OCI-LY3 (cell line): ENCODE measurements around the gene PSMC5.
A peak's percentile ranks its signal among the peaks of the same experiment; 100 is the strongest.

Experiments
- H2AFZ ChIP-seq: fragments of 200-600, 300-600 bp; shearing (Covaris generic); 2 replicates; pipeline ENCODE4 v1.6.0; 2014; ENCODE audit warnings: antibody characterized with exemption, low read depth, low read length
- H3K27ac ChIP-seq: fragments of 200-600, 300-600 bp; sonication (generic); 2 replicates; pipeline ENCODE4 v1.5.1; 2014; ENCODE audit warnings: mild to moderate bottlenecking, low read length, moderate library complexity, mixed read lengths
- H3K27me3 ChIP-seq: fragments of 200-600, 300-600 bp; sonication (generic); 2 replicates; pipeline ENCODE4 v1.6.1; 2014; ENCODE audit warnings: low read depth, low read length, mixed read lengths
- H3K36me3 ChIP-seq: fragments of 200-600, 300-600 bp; sonication (generic); replicated peaks from 2 replicates; pipeline ENCODE3; 2014; ENCODE audit warnings: low read depth, low read length, mixed read lengths
- H3K4me1 ChIP-seq: fragments of 300-600, 200-600 bp; sonication (generic); 2 replicates; pipeline ENCODE4 v1.6.1; 2014; ENCODE audit warnings: low read length, mixed read lengths
- H3K4me2 ChIP-seq: fragments of 200-600, 300-600 bp; sonication (generic); 2 replicates; pipeline ENCODE4 v1.6.1; 2014; ENCODE audit warnings: low read length, mixed read lengths
- H3K4me3 ChIP-seq: fragments of 300-600, 200-600 bp; sonication (generic); 2 replicates; pipeline ENCODE4 v1.5.1; 2014; ENCODE audit warnings: antibody characterized with exemption, mild to moderate bottlenecking, low read length, moderate library complexity
- H3K79me2 ChIP-seq: fragments of 300-600, 200-600 bp; shearing (Covaris generic); 2 replicates; pipeline ENCODE4 v1.6.1; 2014; ENCODE audit warnings: mild to moderate bottlenecking, low read length, mixed read lengths
- H3K9ac ChIP-seq: fragments of 300-600, 200-600 bp; shearing (Covaris generic); 2 replicates; pipeline ENCODE4 v1.6.0; 2014; ENCODE audit warnings: mild to moderate bottlenecking, low read length, moderate library complexity
- H3K9me3 ChIP-seq: fragments of 200-600, 300-600 bp; shearing (Covaris generic); 2 replicates; pipeline ENCODE4 v1.6.1; 2014; ENCODE audit warnings: low read length, mixed read lengths; ENCODE audit not compliant: insufficient read depth
- H4K20me1 ChIP-seq: fragments of 200-600, 300-600 bp; sonication (generic); 2 replicates; pipeline ENCODE4 v1.6.1; 2016; ENCODE audit warnings: low read length, mixed read lengths; ENCODE audit not compliant: insufficient read depth
- EZH2phosphoT487 ChIP-seq: fragments of 200-600 bp; shearing (Covaris generic); IDR thresholded peaks from 2 replicates; pipeline ENCODE4 v1.6.1; 2018; ENCODE audit warnings: antibody characterized with exemption, mixed run types, low read depth
- TF ChIP-seq, protein P1 (sequence below): fragments of 200-600, 300-600 bp; sonication (generic); IDR thresholded peaks from 2 replicates; pipeline ENCODE4 v1.5.1; 2014; ENCODE audit warnings: antibody characterized with exemption, low read length, low read depth

The PSMC5 gene

DNA sequence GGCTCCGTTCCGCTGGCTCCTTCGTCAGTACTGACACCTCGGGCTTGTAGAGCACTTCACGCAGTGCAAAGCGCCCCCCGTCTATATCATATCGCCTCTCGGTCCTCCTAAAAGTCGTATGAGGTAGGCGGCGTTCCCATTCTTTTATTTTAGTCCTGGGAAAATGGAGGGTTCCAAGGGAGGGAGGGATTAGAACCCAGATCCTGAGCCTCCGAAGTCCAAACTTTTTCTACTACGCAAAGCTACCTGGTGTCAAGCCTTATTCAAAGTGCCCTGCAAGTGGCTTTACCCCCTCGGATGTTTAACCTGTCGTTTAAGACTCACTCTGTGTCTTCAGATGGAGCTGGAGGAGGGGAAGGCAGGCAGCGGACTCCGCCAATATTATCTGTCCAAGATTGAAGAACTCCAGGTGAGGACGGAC lies 580 bp downstream of the PSMC5 start:
- Histone ChIP-seq H2AFZ (peak overlapping the region; percentile 29; the same call in 1 of the 2 replicates), H3K27me3 (no peaks in the 10 kb centered on the region), H3K27ac (peak overlapping the region; percentile 80), H3K4me3 (peak overlapping the region; percentile 83), H3K4me1 (peaks cover 18% of the 10 kb centered on the region), H4K20me1 (no peaks in the 10 kb centered on the region), H3K9ac (peak overlapping the region; percentile 92), H3K36me3 (peaks cover 70% of the 10 kb centered on the region), H3K79me2 (peaks cover 42% of the 10 kb centered on the region), H3K9me3 (no peaks in the 10 kb centered on the region), H3K4me2 (peak overlapping the region; percentile 96)
- TF ChIP-seq, protein P1, sequence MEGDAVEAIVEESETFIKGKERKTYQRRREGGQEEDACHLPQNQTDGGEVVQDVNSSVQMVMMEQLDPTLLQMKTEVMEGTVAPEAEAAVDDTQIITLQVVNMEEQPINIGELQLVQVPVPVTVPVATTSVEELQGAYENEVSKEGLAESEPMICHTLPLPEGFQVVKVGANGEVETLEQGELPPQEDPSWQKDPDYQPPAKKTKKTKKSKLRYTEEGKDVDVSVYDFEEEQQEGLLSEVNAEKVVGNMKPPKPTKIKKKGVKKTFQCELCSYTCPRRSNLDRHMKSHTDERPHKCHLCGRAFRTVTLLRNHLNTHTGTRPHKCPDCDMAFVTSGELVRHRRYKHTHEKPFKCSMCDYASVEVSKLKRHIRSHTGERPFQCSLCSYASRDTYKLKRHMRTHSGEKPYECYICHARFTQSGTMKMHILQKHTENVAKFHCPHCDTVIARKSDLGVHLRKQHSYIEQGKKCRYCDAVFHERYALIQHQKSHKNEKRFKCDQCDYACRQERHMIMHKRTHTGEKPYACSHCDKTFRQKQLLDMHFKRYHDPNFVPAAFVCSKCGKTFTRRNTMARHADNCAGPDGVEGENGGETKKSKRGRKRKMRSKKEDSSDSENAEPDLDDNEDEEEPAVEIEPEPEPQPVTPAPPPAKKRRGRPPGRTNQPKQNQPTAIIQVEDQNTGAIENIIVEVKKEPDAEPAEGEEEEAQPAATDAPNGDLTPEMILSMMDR, result no peak
- no peak for TF ChIP-seq EZH2phosphoT487

- no peaks in the 10 kb centered on the region for H3K27me3 ChIP-seq
- H4K20me1 ChIP-seq, result no peaks in the 10 kb centered on the region
- H3K4me1 ChIP-seq, result peaks cover 18% of the 10 kb centered on the region
- no peak overlapping the region for H2AFZ ChIP-seq
- peaks cover 73% of the 10 kb centered on the region for H3K36me3 ChIP-seq
- no peak overlapping the region for H3K27ac ChIP-seq
- H3K4me3 ChIP-seq, result no peak overlapping the region
- H3K4me2 ChIP-seq, result peak overlapping the region; percentile 96; the same call in 1 of the 2 replicates
- peaks cover 42% of the 10 kb centered on the region for H3K79me2 ChIP-seq
- TF ChIP-seq, protein P1, result no peak
- no peak for TF ChIP-seq EZH2phosphoT487
- no peaks in the 10 kb centered on the region for H3K9me3 ChIP-seq
- H3K9ac ChIP-seq, result no peak overlapping the region
These were observed 1.7 kb downstream of the PSMC5 start for GRCh38 chr17:63828936-63829335.

DNA sequence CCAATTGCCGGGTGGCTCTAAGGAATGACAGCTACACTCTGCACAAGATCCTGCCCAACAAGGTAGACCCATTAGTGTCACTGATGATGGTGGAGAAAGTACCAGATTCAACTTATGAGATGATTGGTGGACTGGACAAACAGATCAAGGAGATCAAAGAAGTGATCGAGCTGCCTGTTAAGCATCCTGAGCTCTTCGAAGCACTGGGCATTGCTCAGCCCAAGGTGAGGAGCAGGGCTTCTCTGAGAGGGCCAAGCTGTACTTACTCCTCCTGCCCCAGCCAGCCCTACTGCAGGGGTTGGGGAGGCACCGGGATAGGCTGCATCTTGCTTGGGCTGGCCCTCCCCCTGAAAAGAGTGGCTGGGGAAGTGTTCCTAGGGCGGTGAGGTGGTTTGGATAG lies 3.0 kb downstream of the PSMC5 start:
- no peak overlapping the region for H3K27ac ChIP-seq
- H3K9ac ChIP-seq, result no peak overlapping the region
- H3K9me3 ChIP-seq, result no peaks in the 10 kb centered on the region
- no peak overlapping the region for H3K4me3 ChIP-seq
- peaks cover 41% of the 10 kb centered on the region for H3K79me2 ChIP-seq
- peaks cover 69% of the 10 kb centered on the region for H3K36me3 ChIP-seq
- H4K20me1 ChIP-seq, result no peaks in the 10 kb centered on the region
- H2AFZ ChIP-seq, result no peak overlapping the region
- H3K27me3 ChIP-seq, result no peaks in the 10 kb centered on the region
- no peak overlapping the region for H3K4me2 ChIP-seq
- TF ChIP-seq EZH2phosphoT487, result no peak
- TF ChIP-seq, protein P1, result no peak
- H3K4me1 ChIP-seq, result peaks cover 18% of the 10 kb centered on the region

DNA sequence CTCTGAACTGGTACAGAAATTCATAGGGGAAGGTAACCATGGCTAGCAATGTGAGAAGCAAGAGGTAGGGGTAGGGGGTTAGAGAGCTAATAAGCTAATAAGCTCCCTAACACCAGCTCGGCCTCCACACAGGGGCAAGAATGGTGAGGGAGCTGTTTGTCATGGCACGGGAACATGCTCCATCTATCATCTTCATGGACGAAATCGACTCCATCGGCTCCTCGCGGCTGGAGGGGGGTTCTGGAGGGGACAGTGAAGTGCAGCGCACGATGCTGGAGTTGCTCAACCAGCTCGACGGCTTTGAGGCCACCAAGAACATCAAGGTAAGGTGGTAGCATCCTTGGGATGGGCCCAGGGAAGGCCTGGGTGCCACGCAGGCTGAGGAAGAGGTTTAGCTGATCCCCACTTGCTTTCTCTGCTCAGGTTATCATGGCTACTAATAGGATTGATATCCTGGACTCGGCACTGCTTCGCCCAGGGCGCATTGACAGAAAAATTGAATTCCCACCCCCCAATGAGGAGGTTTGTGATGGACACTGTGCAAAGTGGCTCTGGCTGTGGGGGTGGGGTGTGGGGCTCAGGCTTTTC lies 3.8 kb downstream of the PSMC5 start:
- Histone ChIP-seq H3K4me1 (peaks cover 12% of the 10 kb centered on the region), H2AFZ (no peak overlapping the region), H3K27me3 (no peaks in the 10 kb centered on the region), H3K9ac (no peak overlapping the region), H4K20me1 (no peaks in the 10 kb centered on the region), H3K4me2 (no peak overlapping the region), H3K36me3 (peaks cover 65% of the 10 kb centered on the region), H3K4me3 (no peak overlapping the region), H3K9me3 (no peaks in the 10 kb centered on the region), H3K79me2 (peaks cover 33% of the 10 kb centered on the region), H3K27ac (no peak overlapping the region)
- TF ChIP-seq, protein P1, result no peak
- no peak for TF ChIP-seq EZH2phosphoT487
